HG03558 (cell line): ENCODE data around the gene PEX7.
A peak's percentile ranks its signal among the peaks of the same experiment; 100 is the strongest.

Experiments
- ATAC-seq: cut with Tn5 transposase; IDR thresholded peaks from one replicate; pipeline ENCODE4 v1.9.1; 2021; ENCODE audit warnings: moderate number of reproducible peaks; ENCODE audit not compliant: unreplicated experiment; ENCODE audit errors: extremely low read depth

The PEX7 gene, protein sequence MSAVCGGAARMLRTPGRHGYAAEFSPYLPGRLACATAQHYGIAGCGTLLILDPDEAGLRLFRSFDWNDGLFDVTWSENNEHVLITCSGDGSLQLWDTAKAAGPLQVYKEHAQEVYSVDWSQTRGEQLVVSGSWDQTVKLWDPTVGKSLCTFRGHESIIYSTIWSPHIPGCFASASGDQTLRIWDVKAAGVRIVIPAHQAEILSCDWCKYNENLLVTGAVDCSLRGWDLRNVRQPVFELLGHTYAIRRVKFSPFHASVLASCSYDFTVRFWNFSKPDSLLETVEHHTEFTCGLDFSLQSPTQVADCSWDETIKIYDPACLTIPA

DNA sequence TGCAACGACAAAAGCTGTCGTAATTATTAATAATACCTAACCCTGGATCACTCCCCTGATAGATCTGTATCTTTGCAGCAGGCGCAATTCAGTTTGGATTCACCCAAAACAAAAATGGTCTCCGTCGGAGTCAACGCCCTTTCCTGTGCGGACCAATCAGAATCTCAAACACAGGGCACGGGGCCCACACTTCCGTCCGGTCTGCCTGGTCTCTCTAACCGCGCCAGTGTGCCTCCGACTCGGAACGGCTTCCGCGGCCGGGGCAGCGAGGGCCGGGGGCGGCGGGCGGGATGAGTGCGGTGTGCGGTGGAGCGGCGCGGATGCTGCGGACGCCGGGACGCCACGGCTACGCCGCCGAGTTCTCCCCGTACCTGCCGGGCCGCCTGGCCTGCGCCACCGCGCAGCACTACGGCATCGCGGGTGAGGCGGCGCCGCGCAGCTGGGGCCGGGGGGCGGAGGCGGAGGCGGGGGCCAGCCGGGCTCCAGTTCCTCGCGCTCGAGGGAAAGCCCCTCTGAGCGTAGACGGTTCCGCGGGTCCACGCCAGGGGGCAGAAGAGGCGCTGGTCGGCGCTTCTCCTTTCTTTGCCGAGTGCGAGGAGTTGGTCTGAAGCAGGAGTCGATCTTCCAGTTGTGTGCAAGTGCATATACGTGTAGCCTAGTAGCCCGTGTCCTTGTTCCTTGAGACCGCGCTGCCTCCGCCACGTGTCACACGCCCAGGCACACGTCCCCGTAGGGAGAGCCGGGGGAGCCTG, at the start of gene PEX7:
Gene PEX7, plus strand, starts transcription at position 217 of the 752 bp plus-strand sequence. Its CDS starts 74 bp downstream, at position 291.
- ATAC-seq: peak; percentile 88

DNA sequence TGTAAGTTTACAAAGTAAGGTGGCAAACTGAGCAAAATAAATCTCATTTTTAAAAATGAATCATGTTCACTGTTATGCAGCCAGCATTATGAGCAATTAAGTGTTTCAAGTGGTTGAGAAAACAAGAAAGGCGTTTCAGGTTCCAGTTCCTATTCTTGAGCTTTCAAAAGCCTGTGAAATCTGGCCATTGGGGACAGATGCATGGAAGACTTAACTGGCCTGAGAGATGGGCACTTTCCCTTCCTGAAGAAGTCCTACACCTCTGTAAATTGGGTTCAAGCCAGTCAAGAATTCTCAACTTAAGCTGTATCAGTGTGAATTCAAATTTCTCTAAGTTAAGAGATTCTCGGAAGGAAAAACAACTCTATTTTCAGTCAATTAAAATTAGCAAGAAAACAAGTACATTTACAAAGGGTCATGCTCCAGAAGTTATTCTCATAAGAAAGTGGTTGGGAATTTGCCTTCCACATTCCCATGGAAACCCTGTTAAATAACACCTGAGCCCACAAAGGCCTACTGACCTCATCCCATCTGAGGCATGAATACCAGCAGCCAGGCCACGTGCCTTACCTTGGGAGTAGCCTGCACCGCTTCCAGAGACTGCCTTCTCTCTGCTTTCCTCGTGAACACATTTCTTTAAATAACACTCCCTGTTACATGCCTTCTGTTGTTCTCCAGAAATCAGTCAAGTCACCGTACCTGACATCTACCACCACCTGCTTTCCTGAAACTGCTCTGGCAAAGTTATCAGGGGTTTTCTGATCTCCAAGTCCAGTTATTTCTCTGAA, 49.5 kb upstream of the PEX7 start:
- peak; percentile 56 for ATAC-seq

DNA sequence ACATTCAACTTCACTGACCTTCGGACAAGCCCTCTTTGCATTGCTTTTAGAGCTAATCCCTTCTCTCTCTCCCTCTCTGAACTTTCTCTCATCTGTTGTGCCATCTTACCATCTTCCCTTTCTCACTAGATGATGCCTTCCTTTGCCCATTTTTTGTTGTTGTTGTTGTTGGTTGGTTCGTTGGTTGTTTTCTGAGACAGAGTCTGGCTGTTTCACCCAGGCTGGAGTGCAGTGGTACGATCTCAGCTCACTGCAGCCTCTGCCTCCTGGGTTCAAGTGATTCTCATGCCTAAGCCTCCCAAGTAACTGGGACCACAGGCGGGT, 49.0 kb upstream of the PEX7 start:
- no peak for ATAC-seq

DNA sequence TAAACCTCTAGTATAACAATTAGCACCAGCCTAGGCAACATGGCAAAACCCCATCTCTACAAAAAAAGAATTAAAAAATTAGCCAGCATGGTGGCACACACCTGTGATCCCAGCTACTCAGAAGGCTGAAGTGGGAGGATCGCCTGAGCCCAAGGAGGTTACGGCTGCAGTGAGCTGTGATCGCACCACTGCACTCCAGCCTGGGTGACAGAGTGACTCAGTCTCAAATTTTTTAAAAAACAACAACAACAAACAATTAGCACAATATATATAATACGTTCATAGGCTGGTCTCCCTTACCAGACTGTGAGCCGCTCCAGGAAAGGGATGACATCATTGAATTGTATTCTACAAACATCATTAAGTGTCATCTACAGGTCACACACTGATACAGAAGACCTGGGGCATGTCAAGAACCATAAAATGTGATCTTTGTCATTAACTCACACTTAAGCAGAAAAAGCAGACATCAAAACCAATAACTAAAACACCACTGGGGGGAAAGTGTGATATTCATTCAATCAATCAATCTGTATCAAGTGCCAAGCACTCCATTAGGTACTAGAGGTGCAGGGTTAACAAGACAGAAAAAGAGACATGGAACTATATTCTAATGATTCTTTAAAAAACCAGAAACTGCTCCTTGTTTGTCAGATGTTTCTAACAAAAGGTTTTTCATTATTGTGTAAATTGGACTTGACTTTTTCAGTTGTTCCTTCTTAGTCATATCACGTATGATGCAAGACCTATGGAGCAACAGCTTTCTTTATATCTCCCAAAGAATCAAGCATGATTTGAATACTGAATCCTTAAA, 48.0 kb upstream of the PEX7 start:
- no peak for ATAC-seq

DNA sequence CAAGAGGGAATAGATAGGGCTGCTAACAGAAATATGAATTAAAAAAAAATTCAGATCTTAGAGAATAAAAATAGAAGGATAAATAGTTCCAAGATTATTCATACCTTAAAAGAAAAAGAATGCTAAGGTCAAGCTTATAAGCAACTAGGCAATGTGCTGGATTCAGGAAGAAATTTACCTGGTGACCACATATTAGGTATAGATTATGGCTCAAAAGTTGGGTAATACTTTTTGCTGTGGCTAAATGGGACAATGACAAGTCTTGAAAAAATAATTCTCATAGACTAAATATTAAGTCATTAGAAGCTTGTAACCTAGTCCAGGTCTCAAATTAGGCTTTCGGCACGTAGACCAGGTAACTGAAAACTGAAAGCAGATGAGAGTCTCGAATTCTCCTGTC, 47.3 kb upstream of the PEX7 start:
- ATAC-seq: no peak

DNA sequence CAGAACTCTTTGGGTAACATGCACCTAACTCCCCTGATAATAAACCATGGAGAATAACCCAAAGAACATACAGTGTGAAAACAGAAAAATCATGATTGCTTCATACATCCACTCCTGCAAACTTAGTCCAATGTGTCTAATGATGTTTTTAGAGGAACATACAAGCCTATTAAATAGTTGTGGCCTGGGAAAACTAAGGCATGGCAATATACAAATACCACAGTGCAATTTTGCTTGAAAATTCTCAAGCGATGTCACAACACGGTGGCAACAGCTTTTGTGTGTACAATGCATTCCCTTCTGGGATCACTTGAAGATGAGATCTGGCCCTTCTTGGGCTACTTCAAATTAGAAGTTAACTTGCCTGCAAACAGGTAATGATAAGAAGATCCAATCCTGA, 46.8 kb upstream of the PEX7 start:
- ATAC-seq: no peak

DNA sequence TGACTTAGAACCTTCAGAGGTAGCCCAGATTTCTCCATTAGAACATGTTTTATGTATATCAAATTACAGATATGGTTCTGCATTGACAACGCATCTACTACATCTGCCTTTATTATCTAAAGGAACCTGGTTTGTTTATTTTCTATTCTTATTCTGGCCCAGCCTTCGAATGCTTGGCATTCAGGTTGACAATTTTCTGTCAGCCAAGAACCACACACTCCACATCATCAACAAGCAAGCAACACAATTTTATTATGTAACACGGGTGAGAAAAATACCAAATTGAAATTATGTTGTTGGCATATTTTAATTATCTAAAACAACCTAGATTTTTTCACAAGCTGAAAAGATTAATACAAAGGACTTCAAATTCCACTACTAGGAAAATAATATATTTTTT, 44.7 kb upstream of the PEX7 start:
- ATAC-seq: no peak

DNA sequence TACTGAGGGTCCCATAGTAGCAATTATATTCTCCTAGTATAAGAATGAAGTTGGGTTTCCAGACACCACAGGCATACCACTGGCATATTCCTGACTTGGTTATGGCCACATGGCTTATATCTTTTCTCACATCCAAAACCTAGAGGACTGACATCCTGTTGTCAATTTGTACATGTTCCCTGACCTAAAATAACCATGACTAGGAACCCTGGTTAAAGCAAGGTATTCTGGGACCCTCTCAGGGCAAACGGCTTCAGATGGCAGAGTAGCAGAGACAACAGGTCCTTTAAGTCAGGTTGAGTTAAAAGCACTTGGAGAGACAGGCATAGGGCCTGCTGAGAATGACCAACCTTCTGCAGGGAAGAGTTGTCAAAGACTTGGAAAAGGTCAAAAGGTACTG, 42.7 kb upstream of the PEX7 start:
- ATAC-seq: no peak

DNA sequence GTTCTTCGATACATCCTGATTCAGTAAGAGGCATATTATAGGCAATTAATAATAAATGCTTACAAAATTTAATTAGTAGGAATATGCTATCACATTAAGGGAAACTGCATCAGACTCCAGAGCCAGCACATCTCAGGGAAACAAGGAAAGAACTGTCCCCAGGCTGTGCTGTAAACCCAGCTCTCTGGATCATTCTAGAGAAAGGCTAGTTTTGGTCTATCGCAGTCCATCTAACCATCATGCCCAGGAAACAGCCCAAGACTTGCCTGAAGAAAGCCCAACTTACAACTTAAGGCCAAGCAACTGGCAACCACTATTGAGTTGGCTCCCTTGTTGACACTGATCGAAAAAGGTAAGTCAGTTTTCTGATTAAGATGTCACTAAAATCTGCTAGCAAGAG, 41.4 kb upstream of the PEX7 start:
- ATAC-seq: no peak

DNA sequence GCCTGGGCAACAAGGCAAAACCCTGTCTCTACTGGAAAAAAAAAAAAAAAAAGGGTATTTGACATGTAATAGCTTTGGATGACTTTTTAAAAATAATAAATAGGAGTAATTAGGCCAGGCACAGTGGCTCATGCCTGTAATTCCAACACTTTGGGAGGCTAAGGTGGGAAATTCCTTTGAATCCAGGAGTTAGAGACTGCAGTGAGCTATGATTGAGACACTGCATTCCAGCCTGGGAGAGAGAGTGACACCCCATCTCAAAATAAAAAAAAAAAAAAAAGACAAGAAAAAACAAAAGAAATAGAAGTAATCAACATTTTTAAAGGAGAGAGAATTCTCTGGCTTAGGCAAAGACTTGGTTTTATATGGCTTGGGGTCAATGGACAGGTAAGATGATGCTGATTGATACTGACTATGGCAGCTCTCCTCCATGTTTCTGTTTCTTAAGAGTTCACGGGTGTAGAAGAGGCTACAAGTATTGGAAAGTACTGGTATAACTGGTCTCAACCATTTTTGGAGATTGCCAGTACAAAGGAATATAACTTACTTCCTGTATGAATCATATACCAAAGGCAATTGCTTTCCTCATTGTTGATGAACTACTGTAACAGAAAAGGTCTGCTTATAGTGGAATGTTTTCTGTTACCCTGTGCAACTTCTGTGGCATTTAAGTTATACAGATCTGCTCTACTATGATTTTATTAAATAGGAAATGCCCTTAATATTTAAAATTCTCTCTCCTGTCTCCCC, 40.2 kb upstream of the PEX7 start:
- ATAC-seq: no peak

DNA sequence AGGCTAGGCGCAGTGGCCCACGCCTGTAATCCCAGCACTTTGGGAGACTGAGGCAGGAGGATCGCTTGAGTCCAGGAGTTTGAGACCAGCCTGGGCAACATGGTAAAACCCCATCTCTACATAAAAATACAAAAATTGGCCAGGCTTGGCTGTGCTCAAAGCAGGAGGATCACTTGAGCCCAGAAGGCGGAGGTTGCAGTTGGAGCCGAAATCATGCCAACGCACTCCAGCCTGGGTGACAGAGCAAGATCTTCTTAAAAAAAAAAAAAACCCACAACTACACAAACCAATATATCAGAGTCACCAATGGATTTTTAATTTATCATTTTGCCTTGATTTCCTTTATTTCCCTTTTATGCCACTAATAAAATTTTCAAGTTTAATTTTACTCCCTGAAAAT, 39.4 kb upstream of the PEX7 start:
- no peak for ATAC-seq

DNA sequence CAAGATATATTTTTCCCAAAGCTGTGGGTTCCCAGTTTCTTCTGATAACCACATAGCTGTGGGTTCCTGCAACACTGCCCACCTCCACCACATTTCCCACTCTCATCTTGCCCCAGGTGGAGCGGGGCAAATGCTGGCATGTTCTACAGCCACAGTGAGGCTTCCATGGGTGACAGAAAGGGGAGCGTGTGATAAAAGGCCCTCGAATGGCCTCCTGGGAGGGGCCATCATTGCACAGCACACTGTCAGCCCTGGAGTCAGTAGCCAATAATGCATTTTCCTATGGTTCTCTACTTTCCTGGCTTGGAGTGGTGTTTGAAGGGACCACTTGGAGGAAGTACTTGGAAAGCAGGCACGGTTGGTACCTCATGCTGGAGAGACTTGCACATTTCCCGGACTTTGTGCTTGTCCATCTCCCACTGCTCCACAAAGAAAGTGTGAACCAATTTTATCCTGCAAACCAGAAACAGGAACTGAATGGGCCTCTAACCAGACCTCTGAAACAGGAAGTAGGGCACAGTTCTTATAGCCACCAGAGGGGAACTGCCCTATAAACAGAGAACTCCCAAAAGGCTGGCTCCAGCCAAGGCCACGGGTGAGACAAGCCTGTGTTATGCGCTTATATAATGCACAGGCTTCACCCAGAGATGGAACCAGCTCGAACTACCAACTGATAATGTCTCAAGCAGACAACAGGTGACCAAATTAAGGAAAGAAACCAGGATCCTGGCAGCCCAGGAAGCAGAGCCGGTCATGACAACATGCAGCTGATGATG, 38.7 kb upstream of the PEX7 start:
- peak; percentile 40 for ATAC-seq

DNA sequence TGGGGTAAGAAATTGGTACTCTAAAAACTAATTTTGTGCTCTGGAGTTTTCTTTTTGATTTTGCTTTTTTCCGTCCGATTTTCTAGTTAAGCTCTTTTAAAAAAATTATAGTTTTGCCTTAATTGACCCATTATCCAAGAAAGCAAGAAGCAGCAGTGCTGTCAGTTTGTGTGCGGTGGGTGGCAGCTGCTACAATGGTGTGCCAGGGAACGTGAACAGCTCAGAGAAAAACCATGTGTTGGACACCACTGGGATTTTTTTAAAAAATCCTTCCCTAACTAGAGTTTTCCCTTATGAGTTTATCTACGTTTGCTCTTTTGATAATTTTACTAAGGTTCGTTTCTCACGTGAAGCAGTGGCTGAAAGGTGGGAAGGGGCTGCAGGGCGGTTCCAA, 38.1 kb upstream of the PEX7 start:
- no peak for ATAC-seq

DNA sequence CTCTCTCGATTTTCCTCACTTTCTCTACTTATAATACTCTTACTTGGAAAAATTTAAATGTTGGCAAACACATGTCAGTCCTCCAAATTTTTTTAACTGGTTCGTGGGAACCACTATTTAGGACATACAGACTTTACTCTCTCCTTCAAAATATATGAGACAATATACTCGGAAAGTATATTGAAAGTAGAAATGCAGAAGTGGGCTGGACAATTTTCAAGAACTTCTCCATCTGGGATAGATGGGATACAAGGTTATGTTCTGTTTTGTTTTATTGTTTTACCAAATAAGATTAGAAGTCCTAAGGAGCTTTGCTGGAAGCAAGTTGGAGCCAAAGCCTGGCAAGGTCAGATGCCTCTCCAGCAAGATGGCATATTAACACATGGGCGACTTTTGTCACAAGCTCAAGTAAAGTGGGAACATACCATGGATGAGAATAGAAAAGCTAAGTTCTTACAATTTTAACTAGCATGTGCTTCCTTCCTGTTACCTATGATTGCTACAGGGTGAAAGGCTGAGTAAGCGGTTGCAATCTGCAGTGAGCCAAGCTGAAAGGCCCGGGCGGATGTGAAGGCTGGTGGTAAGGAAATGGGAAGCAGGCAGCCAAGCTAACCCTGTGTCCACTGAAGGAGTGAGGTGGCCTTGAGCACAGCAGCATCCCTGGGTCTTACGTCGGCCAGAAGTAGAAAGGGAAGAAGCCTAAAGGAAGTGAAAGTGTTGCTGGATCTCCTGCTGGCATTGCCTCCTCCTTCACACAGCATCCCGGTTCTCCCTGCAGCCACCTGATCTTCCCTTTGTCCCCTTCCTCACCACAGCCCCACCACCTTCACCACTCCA, 37.3 kb upstream of the PEX7 start:
- no peak for ATAC-seq

DNA sequence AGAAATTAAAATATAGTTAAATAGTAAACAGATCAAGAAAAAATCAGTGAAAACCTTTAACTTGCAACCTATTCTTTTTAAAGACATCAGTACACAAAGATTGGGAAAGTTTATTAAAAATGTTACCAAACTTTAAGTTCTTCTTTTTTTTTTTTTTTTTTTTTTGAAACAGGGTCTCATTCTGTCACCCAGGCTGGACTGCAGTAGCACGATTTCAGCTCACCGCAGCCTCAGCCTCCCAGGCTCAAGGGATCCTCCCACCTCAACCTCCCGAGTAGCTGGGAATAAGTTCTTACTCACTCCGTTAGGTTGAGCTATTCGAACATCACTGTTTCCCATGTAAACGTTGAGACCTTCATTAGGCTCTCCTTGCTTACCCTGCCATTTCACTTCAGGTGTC, 35.7 kb upstream of the PEX7 start:
- no peak for ATAC-seq

DNA sequence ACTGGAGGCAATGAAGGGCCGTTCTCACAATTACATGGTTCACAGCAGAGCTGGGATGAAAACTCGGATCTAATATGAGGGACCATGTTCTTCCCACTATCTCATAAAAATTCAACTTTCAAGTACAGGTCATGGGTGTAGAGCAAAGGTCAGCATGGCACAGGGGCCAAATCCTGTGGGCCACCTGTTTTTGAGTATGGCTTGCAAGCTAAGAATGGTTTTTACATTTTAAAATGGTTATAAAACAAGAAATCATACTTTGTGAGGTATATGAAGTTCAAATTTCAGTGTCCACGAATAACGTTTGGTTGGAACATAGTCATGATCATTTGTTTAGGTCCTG, 34.7 kb upstream of the PEX7 start:
- ATAC-seq: no peak

DNA sequence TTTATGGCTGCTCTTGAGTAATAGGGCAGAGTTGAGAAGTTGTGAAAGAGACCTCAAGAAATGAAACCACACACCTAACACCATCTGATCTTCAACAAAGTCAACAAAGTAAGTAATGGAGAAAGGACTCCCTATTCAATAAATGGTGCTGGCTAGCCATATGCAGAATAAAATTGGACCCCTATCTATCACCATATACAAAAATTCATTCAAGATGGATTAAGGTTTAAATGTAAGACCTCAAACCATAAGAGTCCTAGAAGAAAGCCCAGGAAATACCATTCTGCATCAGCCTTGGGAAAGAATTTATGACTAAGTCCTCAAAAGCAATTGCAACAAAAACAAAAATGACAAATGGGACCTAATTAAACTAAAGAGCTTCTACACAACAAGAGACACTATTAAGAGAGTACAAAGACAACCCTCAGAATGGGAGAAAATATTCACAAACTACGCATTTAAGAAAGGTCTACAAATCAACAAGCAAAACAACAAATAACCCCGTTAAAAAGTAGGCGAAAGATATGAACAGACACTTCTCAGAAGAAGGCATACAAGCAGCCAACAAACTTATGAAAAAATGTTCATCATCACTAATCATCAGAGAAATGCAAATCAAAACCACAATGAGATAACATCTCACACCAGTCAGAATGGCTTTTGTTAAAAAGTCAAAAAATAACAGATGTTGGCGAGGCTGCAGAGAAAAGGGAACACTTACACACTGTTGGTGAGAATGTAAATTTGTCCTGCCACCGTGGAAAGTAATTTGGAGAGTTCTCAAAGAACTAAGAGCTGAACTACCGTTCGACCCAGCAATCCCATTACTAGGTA, 34.1 kb upstream of the PEX7 start:
- no peak for ATAC-seq
